Measurements from ENCODE around the gene MS4A18. TPM values are rescaled to one million over a fixed set of nuclear protein-coding genes. Genes with fewer than 3 reads are reported as not detected.

MS4A18 gene
- total RNA-seq, 1 experiment from 2014 or later = not detected

DNA sequence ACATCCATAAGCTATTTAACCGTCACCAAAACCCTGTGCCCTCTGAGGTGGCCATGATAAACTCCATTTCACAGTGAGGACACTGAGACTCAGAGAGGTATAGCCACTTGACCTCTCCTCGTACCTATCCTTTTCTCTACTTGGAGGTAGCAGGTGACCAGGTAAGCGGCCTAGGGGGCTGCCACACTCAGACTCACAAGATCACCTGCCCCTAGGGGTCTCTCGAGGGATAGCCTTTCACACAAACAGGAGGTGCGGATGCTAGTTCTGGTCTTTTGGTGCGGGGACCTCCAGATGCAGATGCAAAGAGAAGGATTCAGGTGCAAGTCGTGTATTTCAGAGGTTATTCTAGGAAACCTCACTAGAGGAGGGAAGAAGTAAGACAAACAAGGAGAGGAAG is 14.6 kb downstream of the MS4A18 start:
- DNase-seq (ENCODE audit: low spot score) (peak; percentile 49), ATAC-seq (peak; percentile 98)
- Mint-ChIP-seq H3K4me1 (no peaks in the 10 kb centered on the region), H3K27me3 (ENCODE audit: low read depth) (no peaks in the 10 kb centered on the region), H3K36me3 (no peaks in the 10 kb centered on the region), H3K4me3 (no peak overlapping the region), H3K27ac (no peak overlapping the region), H3K9me3 (peaks cover 19% of the 10 kb centered on the region)
- POLR2A ChIA-PET = no interaction called here
- TF ChIP-seq, protein P1, sequence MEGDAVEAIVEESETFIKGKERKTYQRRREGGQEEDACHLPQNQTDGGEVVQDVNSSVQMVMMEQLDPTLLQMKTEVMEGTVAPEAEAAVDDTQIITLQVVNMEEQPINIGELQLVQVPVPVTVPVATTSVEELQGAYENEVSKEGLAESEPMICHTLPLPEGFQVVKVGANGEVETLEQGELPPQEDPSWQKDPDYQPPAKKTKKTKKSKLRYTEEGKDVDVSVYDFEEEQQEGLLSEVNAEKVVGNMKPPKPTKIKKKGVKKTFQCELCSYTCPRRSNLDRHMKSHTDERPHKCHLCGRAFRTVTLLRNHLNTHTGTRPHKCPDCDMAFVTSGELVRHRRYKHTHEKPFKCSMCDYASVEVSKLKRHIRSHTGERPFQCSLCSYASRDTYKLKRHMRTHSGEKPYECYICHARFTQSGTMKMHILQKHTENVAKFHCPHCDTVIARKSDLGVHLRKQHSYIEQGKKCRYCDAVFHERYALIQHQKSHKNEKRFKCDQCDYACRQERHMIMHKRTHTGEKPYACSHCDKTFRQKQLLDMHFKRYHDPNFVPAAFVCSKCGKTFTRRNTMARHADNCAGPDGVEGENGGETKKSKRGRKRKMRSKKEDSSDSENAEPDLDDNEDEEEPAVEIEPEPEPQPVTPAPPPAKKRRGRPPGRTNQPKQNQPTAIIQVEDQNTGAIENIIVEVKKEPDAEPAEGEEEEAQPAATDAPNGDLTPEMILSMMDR (IDR thresholded peaks at IDR 0.05) = peak; percentile 51
- no peak for TF ChIP-seq TEAD4 (CRISPR knock-in tag; IDR thresholded peaks at IDR 0.05)
- CTCF ChIA-PET = interaction anchor here (5.2 kb wide), 1 partner anchor 25 kb away, joined by 41 read pairs; no protein-coding TSS in a partner anchor

DNA sequence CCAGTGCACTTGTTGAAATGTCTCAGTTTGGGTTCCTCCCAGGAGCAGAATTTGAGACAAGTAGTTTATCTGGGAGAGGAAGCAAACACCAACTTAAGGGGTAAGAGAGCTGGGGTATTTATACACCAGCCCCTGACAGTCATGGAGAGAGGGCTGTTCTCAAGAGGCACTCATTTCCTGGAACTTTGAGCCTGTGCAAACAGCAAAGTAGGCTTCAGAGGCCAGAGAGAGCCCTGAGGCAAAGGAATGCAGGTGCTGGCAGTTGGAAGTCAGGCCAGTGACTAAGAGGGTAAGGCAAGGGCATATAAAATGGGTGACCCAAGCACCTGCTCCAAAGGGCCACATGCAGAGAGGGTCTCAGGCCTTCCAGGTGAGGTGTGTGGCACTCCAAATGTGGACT is 16.1 kb downstream of the MS4A18 start:
- TF ChIP-seq, protein P2, sequence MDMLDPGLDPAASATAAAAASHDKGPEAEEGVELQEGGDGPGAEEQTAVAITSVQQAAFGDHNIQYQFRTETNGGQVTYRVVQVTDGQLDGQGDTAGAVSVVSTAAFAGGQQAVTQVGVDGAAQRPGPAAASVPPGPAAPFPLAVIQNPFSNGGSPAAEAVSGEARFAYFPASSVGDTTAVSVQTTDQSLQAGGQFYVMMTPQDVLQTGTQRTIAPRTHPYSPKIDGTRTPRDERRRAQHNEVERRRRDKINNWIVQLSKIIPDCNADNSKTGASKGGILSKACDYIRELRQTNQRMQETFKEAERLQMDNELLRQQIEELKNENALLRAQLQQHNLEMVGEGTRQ (CRISPR knock-in tag; IDR thresholded peaks at IDR 0.05) = no peak
- TF ChIP-seq CBFB (CRISPR knock-in tag; IDR thresholded peaks at IDR 0.05; ENCODE audit: low read depth) = no peak
- TF ChIP-seq SOX15 (CRISPR knock-in tag; IDR thresholded peaks at IDR 0.05) = no peak
- TF ChIP-seq ATF1 (CRISPR knock-in tag; IDR thresholded peaks at IDR 0.05) = no peak
- TF ChIP-seq RORB (CRISPR knock-in tag; IDR thresholded peaks at IDR 0.05) = no peak
- TF ChIP-seq MYBL2 (CRISPR knock-in tag; IDR thresholded peaks at IDR 0.05) = no peak
- Mint-ChIP-seq H3K27me3 (ENCODE audit: low read depth) (peaks cover 4% of the 10 kb centered on the region; the same call in 1 of the 2 replicates), H3K4me3 (no peak overlapping the region), H3K36me3 (no peaks in the 10 kb centered on the region), H3K9me3 (peaks cover 25% of the 10 kb centered on the region), H3K4me1 (peaks cover 6% of the 10 kb centered on the region), H3K27ac (no peak overlapping the region)
- POLR2A ChIA-PET = interaction anchor here (0.6 kb wide), 1 partner anchor 145 kb away, joined by 4 read pairs; no protein-coding TSS in a partner anchor
- DNase-seq (ENCODE audit: low spot score) (no peak), ATAC-seq (no peak)
- CTCF ChIA-PET = interaction anchor here (1.0 to 5.2 kb wide), 4 partner anchors 9 to 43 kb away, joined by 3 to 41 read pairs (median 3); partner anchors contain the start of gene MS4A15

DNA sequence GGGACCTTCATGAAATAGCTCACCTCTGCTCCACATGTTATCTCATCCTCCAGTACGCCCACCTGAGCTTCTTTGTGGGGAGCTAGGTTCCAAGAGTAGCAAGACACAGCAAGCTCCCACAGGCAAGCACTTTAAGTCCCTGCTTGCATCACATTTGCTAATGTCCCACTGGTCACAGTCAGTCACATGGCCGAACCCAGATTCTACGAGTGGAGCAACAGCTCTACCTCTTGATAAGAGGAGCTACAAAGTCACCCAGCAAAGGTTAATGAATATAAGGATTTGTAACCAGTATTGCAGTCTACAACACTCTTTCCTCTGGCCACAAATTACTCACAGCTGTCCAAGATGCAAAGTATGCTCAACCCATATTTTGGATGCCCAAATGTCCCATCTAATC is 16.9 kb downstream of the MS4A18 start:
- POLR2A ChIA-PET = no interaction called here
- H3K4me1 Mint-ChIP-seq = peaks cover 8% of the 10 kb centered on the region
- CTCF ChIA-PET = interaction anchor here (5.2 kb wide), 1 partner anchor 22 kb away, joined by 41 read pairs; no protein-coding TSS in a partner anchor
- peaks cover 25% of the 10 kb centered on the region for H3K9me3 Mint-ChIP-seq
- H3K36me3 Mint-ChIP-seq = no peaks in the 10 kb centered on the region
- H3K4me3 Mint-ChIP-seq = no peak overlapping the region
- no peak overlapping the region for H3K27ac Mint-ChIP-seq
- ATAC-seq (no peak), DNase-seq (ENCODE audit: low spot score) (no peak)
- TF ChIP-seq HMGA2 (CRISPR knock-in tag; IDR thresholded peaks at IDR 0.05) (no peak), TP53 (CRISPR knock-in tag; IDR thresholded peaks at IDR 0.05) (no peak), GRHL2 (CRISPR knock-in tag; IDR thresholded peaks at IDR 0.05; ENCODE audit: insufficient replicate concordance, severe bottlenecking) (no peak), NFATC4 (CRISPR knock-in tag; IDR thresholded peaks at IDR 0.05) (no peak), ZBTB21 (CRISPR knock-in tag; IDR thresholded peaks at IDR 0.05; ENCODE audit: borderline replicate concordance) (no peak), PRRX2 (CRISPR knock-in tag; IDR thresholded peaks at IDR 0.05) (no peak), SOX15 (CRISPR knock-in tag; IDR thresholded peaks at IDR 0.05) (no peak), ZNF416 (CRISPR knock-in tag; IDR thresholded peaks at IDR 0.05) (no peak), KAT7 (CRISPR knock-in tag; IDR thresholded peaks at IDR 0.05; ENCODE audit: borderline replicate concordance) (no peak), SMAD4 (CRISPR knock-in tag; IDR thresholded peaks at IDR 0.05) (no peak), CREM (CRISPR knock-in tag; IDR thresholded peaks at IDR 0.05) (no peak), ZNF396 (CRISPR knock-in tag; IDR thresholded peaks at IDR 0.05; ENCODE audit: borderline replicate concordance) (no peak), ZNF121 (CRISPR knock-in tag; IDR thresholded peaks at IDR 0.05) (no peak), TEAD1 (CRISPR knock-in tag; IDR thresholded peaks at IDR 0.05) (no peak), NR1H2 (CRISPR knock-in tag; IDR thresholded peaks at IDR 0.05) (no peak), FOXJ3 (CRISPR knock-in tag; IDR thresholded peaks at IDR 0.05; ENCODE audit: borderline replicate concordance) (no peak)
- TF ChIP-seq, protein P3, sequence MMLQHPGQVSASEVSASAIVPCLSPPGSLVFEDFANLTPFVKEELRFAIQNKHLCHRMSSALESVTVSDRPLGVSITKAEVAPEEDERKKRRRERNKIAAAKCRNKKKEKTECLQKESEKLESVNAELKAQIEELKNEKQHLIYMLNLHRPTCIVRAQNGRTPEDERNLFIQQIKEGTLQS (CRISPR knock-in tag; conservative IDR thresholded peaks at IDR 0.05) = no peak
- TF ChIP-seq, protein P4, sequence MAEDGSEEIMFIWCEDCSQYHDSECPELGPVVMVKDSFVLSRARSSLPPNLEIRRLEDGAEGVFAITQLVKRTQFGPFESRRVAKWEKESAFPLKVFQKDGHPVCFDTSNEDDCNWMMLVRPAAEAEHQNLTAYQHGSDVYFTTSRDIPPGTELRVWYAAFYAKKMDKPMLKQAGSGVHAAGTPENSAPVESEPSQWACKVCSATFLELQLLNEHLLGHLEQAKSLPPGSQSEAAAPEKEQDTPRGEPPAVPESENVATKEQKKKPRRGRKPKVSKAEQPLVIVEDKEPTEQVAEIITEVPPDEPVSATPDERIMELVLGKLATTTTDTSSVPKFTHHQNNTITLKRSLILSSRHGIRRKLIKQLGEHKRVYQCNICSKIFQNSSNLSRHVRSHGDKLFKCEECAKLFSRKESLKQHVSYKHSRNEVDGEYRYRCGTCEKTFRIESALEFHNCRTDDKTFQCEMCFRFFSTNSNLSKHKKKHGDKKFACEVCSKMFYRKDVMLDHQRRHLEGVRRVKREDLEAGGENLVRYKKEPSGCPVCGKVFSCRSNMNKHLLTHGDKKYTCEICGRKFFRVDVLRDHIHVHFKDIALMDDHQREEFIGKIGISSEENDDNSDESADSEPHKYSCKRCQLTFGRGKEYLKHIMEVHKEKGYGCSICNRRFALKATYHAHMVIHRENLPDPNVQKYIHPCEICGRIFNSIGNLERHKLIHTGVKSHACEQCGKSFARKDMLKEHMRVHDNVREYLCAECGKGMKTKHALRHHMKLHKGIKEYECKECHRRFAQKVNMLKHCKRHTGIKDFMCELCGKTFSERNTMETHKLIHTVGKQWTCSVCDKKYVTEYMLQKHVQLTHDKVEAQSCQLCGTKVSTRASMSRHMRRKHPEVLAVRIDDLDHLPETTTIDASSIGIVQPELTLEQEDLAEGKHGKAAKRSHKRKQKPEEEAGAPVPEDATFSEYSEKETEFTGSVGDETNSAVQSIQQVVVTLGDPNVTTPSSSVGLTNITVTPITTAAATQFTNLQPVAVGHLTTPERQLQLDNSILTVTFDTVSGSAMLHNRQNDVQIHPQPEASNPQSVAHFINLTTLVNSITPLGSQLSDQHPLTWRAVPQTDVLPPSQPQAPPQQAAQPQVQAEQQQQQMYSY (CRISPR knock-in tag; IDR thresholded peaks at IDR 0.05) = no peak
- TF ChIP-seq, protein P5, sequence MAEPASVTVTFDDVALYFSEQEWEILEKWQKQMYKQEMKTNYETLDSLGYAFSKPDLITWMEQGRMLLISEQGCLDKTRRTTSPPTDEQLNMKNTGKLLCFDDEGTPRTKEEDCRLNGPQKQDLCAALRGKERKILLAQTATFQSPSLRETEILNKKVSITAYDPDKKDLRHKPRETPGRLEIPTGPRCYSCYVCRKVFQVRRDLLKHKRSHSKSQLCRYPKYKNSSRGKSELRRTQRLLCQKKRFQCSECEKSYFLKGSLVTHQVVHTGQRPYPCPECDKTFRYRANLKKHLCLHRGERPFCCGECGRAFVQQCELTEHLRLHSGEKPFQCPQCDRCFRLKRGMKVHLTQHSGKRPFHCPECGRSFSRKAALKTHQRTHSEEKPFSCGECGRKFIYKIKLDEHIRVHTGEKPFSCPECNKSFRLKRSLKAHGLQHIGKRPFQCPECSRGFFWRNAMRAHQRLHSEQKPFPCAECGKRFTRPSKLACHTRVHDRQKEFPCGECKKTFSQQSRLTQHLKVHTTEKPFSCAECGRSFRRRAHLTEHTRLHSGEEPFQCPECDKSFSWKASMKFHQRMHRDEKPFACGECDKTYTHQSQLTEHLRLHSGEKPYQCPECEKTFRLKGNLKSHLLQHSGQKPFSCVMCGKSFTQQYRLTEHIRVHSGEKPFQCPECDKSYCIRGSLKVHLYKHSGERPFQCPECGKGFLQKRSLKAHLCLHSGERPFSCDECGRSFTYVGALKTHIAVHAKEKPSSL (CRISPR knock-in tag; conservative IDR thresholded peaks at IDR 0.05) = no peak
- H3K27me3 Mint-ChIP-seq (ENCODE audit: low read depth) = peaks cover 4% of the 10 kb centered on the region; the same call in 1 of the 2 replicates
